Measurements from ENCODE around the gene PPARA.

PPARA gene

DNA sequence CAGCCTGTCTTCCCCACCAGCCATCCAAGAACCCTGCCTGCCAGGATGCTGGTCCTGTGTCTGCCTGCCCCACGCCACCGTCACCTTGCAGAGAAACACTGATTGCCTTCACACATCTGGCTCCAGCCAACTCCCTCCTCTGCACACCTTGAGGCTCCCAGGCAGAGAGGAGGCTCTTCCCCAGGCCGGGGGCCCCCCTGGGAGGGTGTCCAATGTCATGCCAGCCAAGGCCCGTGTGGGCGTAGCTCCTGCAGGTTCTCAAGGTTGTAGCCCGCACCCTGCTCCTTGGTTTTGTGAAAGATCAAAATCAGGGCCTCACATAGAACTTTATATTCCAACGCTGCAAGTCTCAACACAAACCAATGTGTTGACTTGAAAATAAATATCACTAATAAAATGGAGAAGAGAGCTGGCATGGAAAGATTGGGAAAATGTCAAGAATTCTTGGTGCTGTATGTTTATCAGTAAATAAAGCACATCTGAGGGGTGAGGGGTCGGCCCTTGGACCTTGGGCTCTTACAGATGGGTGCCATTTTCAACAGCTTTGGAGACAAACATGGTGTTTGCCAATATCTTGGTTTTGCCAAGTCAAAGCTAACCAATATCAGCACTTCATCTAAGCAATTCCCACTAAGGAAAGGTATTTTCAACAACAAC is 6.7 kb upstream of the PPARA start:
- no peak for DNase-seq (ENCODE audit: low read depth)

GRCh38 chr22:46145361-46145851 is 4.9 kb upstream of the PPARA start:
- DNase-seq (ENCODE audit: low read depth) = no peak

- no peak for DNase-seq (ENCODE audit: low read depth)
Measured at GRCh38 chr22:46145896-46146295, 4.4 kb upstream of the PPARA start.

DNA sequence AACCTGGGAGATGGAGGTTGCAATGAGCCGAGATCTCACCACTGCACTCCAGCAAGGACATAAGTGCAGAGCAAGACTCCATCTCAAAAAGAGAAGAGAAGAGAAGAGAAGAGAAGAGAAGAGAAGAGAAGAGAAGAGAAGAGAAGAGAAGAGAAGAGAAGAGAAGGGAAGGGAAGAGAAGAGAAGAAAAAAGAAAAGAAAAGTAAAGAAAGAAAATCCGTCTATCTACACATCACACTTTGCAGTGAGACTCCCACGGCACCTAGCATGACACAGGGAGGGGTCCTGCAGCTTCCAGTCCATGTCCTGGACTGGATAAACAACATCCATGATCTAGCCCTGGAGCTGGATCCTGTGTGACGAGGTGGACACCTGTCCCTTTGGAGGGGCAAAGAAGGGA is 4.0 kb upstream of the PPARA start:
- DNase-seq (ENCODE audit: low read depth) = no peak

DNA sequence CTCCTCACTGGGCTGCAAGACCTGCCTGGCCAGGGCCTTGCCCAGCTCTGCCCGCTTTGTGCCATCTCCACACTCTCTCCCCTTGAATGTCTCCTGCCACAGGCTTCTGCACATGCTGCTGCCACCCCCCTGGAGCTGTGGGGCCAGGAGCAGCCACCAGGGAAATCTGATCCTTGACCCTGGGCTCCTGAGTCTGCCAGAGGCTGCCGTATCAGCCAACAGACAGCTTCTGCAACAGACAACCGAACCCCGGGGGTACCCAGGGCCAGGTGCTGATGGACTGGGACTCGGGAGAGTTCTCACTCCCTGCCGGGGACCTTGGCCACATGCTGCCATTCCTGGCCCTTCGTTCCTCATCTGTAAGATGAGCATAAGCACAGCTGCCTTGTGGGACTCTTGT is 3.3 kb upstream of the PPARA start:
- DNase-seq (ENCODE audit: low read depth) = no peak

- DNase-seq (ENCODE audit: low read depth) = no peak
Measured at GRCh38 chr22:46147471-46148267, 2.7 kb upstream of the PPARA start.

GRCh38 chr22:46148336-46148735 is 2.0 kb upstream of the PPARA start:
- no peak for DNase-seq (ENCODE audit: low read depth)

GRCh38 chr22:46148816-46149511 is 1.4 kb upstream of the PPARA start:
- DNase-seq (ENCODE audit: low read depth) = no peak

DNA sequence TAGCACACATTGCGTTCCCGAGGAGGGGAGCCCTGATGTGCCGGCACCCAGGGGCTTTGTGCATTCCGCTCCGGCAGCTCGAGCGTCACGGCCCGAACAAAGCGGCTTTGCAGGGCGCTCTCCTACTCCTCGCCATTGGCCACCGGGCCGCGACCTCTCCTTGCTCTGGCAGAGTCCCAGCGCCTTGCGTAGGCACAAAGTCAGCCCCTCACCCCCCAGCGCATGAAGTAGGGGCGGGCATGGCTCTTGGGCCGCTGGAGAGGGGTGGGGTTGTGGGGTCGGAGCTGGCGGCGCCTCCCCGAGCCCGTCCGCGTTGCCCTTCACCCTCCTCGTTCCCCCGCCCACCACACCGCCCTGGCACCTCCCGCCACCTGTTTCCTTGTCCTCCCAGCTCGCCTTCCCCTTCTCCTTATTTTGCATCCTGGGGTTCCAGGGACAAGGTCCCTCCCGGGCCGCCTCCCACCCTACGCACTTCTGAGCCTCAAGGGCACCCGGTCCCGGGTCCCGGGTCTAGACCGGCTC is 753 bp upstream of the PPARA start:
- DNase-seq (ENCODE audit: low read depth) = no peak

DNA sequence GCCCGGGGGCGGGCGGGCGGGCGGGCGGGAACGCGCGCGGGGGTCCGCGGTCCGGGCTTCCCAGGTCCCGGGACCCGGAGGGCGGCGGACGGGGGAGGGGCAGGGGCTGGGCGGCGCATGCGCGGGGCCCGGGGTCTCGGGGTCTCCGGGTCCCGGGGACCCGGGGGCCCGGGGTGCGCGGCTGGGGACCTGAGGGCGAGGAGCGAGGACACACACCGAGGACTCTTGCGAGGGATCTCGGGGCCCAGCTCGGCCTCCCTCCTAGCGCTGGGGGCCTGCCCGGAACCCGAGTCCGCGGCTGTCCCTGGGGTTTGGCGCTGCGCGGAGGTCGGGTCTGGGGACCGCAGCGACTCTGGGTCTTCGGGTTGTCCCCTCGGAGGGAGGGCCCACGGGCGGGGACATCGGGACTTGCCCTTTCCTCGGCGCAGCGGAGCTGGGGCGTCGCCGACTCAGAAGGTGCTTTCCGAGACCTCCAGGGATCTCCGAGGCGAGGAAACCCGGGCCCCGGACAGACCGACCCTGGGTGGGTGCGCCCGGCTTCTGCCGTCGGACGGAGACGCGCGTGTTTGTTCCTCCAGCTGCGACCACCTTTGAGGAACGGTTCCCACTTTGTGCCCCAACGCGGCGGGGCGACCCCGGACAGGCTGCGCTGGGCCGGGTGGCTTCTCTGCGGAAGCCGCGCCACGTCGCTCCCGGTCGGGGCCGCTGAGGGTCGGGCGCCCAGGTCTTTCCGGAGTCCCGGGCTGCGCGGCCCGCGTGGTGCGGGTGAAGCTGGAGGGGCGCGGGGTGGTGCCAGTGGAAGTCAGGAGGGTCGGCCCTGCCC is 540 bp downstream of the PPARA start:
- no peak for DNase-seq (ENCODE audit: low read depth)

- DNase-seq (ENCODE audit: low read depth) = no peak
Measured at GRCh38 chr22:46153930-46154329, 3.6 kb downstream of the PPARA start.

GRCh38 chr22:46156031-46156430 is 5.7 kb downstream of the PPARA start:
- no peak for DNase-seq (ENCODE audit: low read depth)

DNA sequence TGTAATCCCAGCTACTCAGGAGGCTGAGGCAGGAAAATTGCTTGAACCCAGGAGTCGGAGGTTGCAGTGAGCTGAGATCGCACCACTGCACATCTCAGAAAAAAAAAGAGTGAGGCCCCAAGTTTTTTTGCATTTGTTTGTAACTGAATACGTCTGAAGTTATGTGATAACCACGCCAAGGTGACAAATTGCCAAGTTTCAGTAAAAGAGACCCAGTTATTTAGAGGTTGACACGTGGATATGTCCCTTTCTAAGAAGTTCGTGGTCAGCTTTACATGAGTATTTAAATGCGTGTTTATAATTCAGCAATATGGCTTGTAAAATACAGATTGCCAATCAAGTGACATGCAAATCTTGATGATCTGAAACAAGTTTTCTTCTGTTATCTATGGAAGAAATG is 8.0 kb downstream of the PPARA start:
- DNase-seq (ENCODE audit: low read depth) = no peak

- no peak for DNase-seq (ENCODE audit: low read depth)
Measured at GRCh38 chr22:46159212-46159611, 8.9 kb downstream of the PPARA start.

DNA sequence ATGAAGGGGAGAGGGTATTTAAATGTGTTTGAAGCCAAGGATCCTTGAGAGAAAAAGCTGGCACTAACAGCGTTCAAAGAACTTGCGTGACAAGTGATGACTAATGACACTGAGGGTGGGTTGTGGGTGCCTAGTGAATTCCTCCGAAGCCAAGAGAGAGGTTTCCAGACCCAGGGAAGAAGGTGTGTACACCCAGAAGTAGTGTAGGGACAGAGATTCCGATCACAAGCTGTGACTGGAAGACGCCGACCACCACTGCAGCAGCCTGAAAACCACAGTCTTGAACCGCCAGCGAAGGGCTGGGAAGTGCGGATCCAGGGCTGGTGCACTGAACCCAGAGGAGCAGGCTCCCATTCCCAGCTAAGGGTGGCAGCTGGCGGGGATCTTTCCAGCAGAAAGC is 9.5 kb downstream of the PPARA start:
- no peak for DNase-seq (ENCODE audit: low read depth)

GRCh38 chr22:46162285-46162684 is 12.0 kb downstream of the PPARA start:
- DNase-seq (ENCODE audit: low read depth) = no peak

DNA sequence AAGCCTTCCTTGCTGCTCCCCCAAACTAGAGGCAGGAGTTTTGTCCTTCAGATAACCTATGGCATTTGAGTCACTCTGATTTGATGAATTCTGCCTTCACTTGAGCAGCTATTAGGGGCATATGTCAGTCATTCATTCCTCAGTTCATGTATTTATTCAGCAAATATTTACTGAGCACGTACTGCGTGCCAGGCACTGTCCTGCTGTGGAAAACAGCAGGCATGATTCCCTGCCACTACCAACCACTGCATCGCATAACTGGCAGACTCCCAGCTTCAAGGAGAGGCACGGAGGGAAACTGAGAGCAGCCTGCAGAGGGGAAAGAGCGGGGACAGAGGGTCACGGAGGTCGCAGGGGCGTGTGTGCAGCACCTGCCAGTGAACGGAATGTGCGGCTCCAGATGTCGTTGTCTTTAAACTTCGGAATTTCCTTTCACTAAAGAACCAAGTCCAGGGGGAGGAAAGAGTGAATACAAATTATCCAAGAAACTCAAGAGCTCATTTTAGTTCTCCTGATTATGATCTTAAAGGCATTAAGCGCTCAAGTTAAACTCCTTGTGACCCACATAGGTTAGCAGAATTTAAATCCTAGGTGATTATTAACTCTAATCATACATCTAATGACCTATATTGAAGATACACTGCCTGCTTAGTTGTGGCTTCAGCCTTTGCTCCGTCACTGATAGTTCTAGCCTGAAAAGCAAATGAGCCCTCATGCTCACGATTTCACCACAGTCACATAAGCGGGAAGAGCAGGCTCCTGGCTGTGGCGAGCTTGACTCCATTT is 12.6 kb downstream of the PPARA start:
- no peak for DNase-seq (ENCODE audit: low read depth)

GRCh38 chr22:46163557-46163888 is 13.2 kb downstream of the PPARA start:
- DNase-seq (ENCODE audit: low read depth) = no peak

GRCh38 chr22:46165977-46166376 is 15.7 kb downstream of the PPARA start:
- no peak for DNase-seq (ENCODE audit: low read depth)

DNA sequence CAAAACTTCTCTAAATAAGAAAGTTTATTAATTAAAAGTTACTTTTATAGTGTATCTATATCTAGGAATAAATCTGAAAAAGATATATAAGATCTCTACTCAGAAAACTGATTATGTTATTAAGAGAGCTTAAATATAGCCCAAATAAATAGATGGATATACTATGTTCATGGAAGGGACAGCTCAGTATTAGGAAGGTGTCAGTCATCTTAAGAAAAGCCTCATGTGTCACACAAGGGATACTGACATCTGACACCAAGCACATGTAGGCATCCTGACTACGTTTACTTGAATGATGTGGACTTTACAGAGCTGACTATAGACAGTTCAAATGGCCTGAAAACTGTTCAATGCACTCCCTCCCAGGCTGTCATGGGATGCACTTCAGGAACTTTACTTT is 19.3 kb downstream of the PPARA start:
- DNase-seq (ENCODE audit: low read depth) = no peak

- no peak for DNase-seq (ENCODE audit: low read depth)
Measured at GRCh38 chr22:46171940-46172339, 21.6 kb downstream of the PPARA start.

Data from HS-27A (cell line).